ENCODE data around the gene CPVL.

- TF ChIP-seq CTCF (conservative IDR thresholded peaks at IDR 0.05) = no peak
- no peak for TF ChIP-seq ZFX (IDR thresholded peaks at IDR 0.05)
These were observed 6.5 kb downstream of the CPVL start for GRCh38 chr7:29139796-29140195.

Measured in C4-2B (cell line).